Smooth muscle cell (in vitro differentiated cells): ENCODE data around the gene ITPR2. TPM values are rescaled to one million over a fixed set of nuclear protein-coding genes. Genes with fewer than 3 reads are reported as not detected.

ENCODE experiments used
- DNase-seq: peaks from one replicate; lab custom pipeline; 2025; ENCODE audit not compliant: unreplicated experiment; lab: John Stamatoyannopoulos, UW
- H2AFZ ChIP-seq: fragments of 200-600 bp; sonication (generic); 2 replicates; pipeline ENCODE4 v1.6.0; 2016; ENCODE audit warnings: antibody characterized with exemption, low read depth, mild to moderate bottlenecking
- H3F3A ChIP-seq: fragments of 200-600 bp; sonication (generic); 2 replicates; pipeline ENCODE4 v1.6.0; 2017; ENCODE audit warnings: antibody characterized with exemption, low read depth
- H3K27ac ChIP-seq: fragments of 200-600 bp; sonication (generic); 2 replicates; pipeline ENCODE4 v1.5.1; 2016; ENCODE audit warnings: low read depth, mild to moderate bottlenecking
- H3K27me3 ChIP-seq: fragments of 200-600 bp; sonication (generic); 2 replicates; pipeline ENCODE4 v1.6.1; 2016; ENCODE audit warnings: low read depth, mild to moderate bottlenecking
- H3K36me3 ChIP-seq: fragments of 200-600 bp; sonication (generic); 2 replicates; pipeline ENCODE4 v1.5.1; 2016; ENCODE audit warnings: low read depth
- H3K4me1 ChIP-seq: fragments of 200-600 bp; sonication (generic); 2 replicates; pipeline ENCODE4 v1.5.1; 2016; ENCODE audit warnings: low read depth
- H3K4me2 ChIP-seq: fragments of 200-600 bp; sonication (generic); 2 replicates; pipeline ENCODE4 v1.6.0; 2016; ENCODE audit warnings: mild to moderate bottlenecking
- H3K4me3 ChIP-seq: fragments of 200-600 bp; sonication (generic); 2 replicates; pipeline ENCODE4 v1.5.1; 2016; ENCODE audit warnings: mild to moderate bottlenecking
- H3K79me2 ChIP-seq: fragments of 200-600 bp; sonication (generic); 2 replicates; pipeline ENCODE4 v1.6.0; 2016; ENCODE audit warnings: low read depth, mild to moderate bottlenecking
- H3K9ac ChIP-seq: fragments of 200-600 bp; sonication (generic); 2 replicates; pipeline ENCODE4 v1.6.0; 2016; ENCODE audit warnings: low read depth
- H3K9me3 ChIP-seq: fragments of 200-600 bp; sonication (generic); replicated peaks from 2 replicates; pipeline ENCODE4 v1.5.1; 2016; ENCODE audit warnings: low read depth
- H4K20me1 ChIP-seq: fragments of 200-600 bp; sonication (generic); 2 replicates; pipeline ENCODE4 v1.6.0; 2016; ENCODE audit warnings: low read depth
- CTCF ChIP-seq: fragments of 200-600 bp; sonication (generic); IDR thresholded peaks from 2 replicates; pipeline ENCODE4 v1.5.1; 2017; ENCODE audit warnings: borderline replicate concordance, mild to moderate bottlenecking, antibody characterized with exemption; ENCODE audit not compliant: insufficient read depth, poor library complexity, severe bottlenecking
- WGBS: methylation state at CpG from one replicate; pipeline ENCODE4 v1.1.7; 2016; ENCODE audit warnings: low lambda C conversion rate; 5-methylcytosine and 5-hydroxymethylcytosine counted together
- polyA plus RNA-seq: library from polyadenylated mRNA; unstranded; fragments of >200 nt; fragmentation: Nextera tagmentation; extraction: Ambion mirVana; gene quantifications from 2 replicates; pipeline ENCODE4 v1.2.1, GENCODE V29; 2016
- total RNA-seq: library from RNA; depleted of rRNA; stranded (reverse); fragments of >200 nt; gene quantifications from 2 replicates; pipeline ENCODE4 v1.2.3, GENCODE V29; 2014

Gene ITPR2
- total and polyA plus RNA-seq, 2 experiments from 2014 or later, result 6.8 to 17.4 TPM

GRCh38 chr12:26870491-26871419, 37.8 kb upstream of the ITPR2 start:
- no peaks in the 10 kb centered on the region for H3K27me3 ChIP-seq
- no peaks in the 10 kb centered on the region for H4K20me1 ChIP-seq
- H3K79me2 ChIP-seq, result no peaks in the 10 kb centered on the region
- no peak overlapping the region for H2AFZ ChIP-seq
- no peak for TF ChIP-seq CTCF
- no peaks in the 10 kb centered on the region for H3K36me3 ChIP-seq
- no peak overlapping the region for H3K9ac ChIP-seq
- peak overlapping the region; percentile 5 for H3K4me2 ChIP-seq
- WGBS, result 47% methylated on average over 11 of the region's 11 CpGs
- no peak overlapping the region for H3K27ac ChIP-seq
- H3K4me3 ChIP-seq, result no peak overlapping the region
- DNase-seq, result no peak
- H3K9me3 ChIP-seq, result no peaks in the 10 kb centered on the region
- H3F3A ChIP-seq, result no peaks in the 10 kb centered on the region
- no peaks in the 10 kb centered on the region for H3K4me1 ChIP-seq

- TF ChIP-seq CTCF, result no peak
- Histone ChIP-seq H3K9me3 (no peaks in the 10 kb centered on the region), H3K27me3 (no peaks in the 10 kb centered on the region), H3K4me1 (no peaks in the 10 kb centered on the region), H2AFZ (no peak overlapping the region), H3K36me3 (no peaks in the 10 kb centered on the region), H4K20me1 (no peaks in the 10 kb centered on the region), H3K4me2 (no peak overlapping the region), H3K27ac (no peak overlapping the region), H3K9ac (no peak overlapping the region), H3K79me2 (no peaks in the 10 kb centered on the region), H3K4me3 (no peak overlapping the region), H3F3A (no peaks in the 10 kb centered on the region)
- no peak for DNase-seq
- WGBS, result 83% methylated on average over 6 of the region's 6 CpGs
These were observed 37.0 kb upstream of the ITPR2 start for GRCh38 chr12:26869908-26870459.

- no peaks in the 10 kb centered on the region for H3K27me3 ChIP-seq
- H3K4me2 ChIP-seq, result no peak overlapping the region
- H3K4me3 ChIP-seq, result no peak overlapping the region
- H3K9me3 ChIP-seq, result no peaks in the 10 kb centered on the region
- 92% methylated on average over 6 of the region's 6 CpGs for WGBS
- no peaks in the 10 kb centered on the region for H3K36me3 ChIP-seq
- H3K27ac ChIP-seq, result no peak overlapping the region
- no peak overlapping the region for H3K9ac ChIP-seq
- H3K4me1 ChIP-seq, result no peaks in the 10 kb centered on the region
- H4K20me1 ChIP-seq, result no peaks in the 10 kb centered on the region
- H3K79me2 ChIP-seq, result no peaks in the 10 kb centered on the region
- no peak for DNase-seq
- H2AFZ ChIP-seq, result no peak overlapping the region
- TF ChIP-seq CTCF, result no peak
- no peaks in the 10 kb centered on the region for H3F3A ChIP-seq
These were observed 36.1 kb upstream of the ITPR2 start for GRCh38 chr12:26869104-26869494.
